Measurements from ENCODE around the gene RFTN1. TPM values are rescaled to one million over a fixed set of nuclear protein-coding genes. Genes with fewer than 3 reads are reported as not detected.
"Not testable (repeated sequence)": the region's sequence is repeated elsewhere in the genome, so short reads cannot be mapped to it uniquely, and the experiment has no call there.

The RFTN1 gene
- total and polyA plus RNA-seq, 7 donors: 9.1 to 33.1 (median 15.9) TPM

DNA sequence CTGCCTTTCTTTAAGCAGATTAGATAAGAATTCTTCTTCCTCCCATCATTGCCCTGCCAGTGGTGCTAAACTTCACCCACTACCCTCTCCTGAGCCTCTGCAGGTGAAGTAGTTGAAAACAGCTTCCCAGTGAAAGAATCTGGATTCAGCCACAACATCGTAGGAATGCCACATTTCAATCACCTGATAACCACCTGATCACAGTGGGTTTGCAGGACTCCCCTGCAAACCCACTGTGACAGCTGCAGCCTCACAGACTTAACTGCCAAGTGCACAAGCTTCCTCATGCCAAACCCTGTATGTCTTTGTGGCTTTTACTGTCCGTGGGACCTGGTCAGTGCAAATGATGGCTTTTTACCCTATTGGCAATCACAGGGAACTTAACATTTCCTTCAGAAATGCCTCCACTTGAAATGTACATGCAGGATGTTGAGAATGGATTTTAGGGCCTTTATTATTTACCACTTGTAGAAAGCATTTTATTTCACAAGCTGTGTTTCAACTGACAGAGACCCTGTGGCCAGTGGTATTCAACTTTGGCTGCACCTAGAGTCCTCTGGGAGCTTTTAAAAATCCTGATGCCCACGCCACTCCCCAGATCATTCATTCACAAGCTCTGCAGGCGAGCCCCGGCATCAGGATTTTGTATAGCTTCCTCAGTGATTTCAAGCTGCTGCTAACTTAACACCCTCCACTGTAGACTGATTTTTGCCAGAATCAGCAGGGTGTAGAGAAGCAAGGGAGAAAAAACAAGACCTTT is 199.4 kb downstream of the RFTN1 start:
- H3K4me3 ChIP-seq: no peak overlapping the region
- DNase-seq (no peak), ATAC-seq (no peak)
- H3K27ac ChIP-seq: peak overlapping the region; percentile 2
- H3K9me3 ChIP-seq: no peaks in the 10 kb centered on the region
- H3K4me1 ChIP-seq: peaks cover 30% of the 10 kb centered on the region
- H3K36me3 ChIP-seq (ENCODE audit: insufficient read depth in 1 of 2, low read depth in 1 of 2): peaks cover 2 to 19% of the 10 kb centered on the region in 2 donors
- intact Hi-C loops (cut with DNase I): no loop called here
- TF ChIP-seq, protein P1, sequence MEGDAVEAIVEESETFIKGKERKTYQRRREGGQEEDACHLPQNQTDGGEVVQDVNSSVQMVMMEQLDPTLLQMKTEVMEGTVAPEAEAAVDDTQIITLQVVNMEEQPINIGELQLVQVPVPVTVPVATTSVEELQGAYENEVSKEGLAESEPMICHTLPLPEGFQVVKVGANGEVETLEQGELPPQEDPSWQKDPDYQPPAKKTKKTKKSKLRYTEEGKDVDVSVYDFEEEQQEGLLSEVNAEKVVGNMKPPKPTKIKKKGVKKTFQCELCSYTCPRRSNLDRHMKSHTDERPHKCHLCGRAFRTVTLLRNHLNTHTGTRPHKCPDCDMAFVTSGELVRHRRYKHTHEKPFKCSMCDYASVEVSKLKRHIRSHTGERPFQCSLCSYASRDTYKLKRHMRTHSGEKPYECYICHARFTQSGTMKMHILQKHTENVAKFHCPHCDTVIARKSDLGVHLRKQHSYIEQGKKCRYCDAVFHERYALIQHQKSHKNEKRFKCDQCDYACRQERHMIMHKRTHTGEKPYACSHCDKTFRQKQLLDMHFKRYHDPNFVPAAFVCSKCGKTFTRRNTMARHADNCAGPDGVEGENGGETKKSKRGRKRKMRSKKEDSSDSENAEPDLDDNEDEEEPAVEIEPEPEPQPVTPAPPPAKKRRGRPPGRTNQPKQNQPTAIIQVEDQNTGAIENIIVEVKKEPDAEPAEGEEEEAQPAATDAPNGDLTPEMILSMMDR (IDR thresholded peaks at IDR 0.05): no peak
- H3K27me3 ChIP-seq (ENCODE audit: insufficient read depth in 3 of 3, low read length in 2 of 3): no peaks in the 10 kb centered on the region
- WGBS, 3 donors: 63 to 74% (median 64%) methylated on average over 5 of the region's 5 CpGs

DNA sequence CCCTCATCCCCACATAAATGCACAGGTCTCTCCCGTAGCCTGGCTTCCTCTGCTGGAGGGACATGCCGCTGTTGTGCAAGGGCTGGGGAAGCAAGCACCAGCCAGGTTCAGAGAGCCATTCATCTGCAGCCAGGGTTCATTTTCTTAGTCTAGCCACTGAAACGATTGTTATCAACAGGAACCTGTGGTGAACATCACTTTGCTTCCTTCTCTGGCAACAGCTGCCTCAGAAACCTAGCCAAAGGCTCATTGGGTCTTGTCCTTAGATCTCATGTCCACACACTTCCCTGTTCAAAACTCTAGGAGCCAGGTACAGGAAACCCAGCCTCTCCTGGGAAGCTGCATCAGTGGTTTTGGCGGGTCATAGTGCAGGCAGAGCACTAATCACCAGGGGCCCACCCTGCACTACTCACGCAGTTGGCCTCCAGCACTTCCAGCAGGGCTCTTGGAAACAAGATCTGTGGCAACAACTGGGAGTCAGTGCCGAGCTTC is 201.5 kb downstream of the RFTN1 start:
- H3K36me3 ChIP-seq (ENCODE audit: insufficient read depth in 1 of 2, low read depth in 1 of 2): peaks cover 2 to 13% of the 10 kb centered on the region in 2 donors
- no peaks in the 10 kb centered on the region for H3K27me3 ChIP-seq (ENCODE audit: insufficient read depth in 3 of 3, low read length in 2 of 3)
- peak overlapping the region; percentile 77 for H3K27ac ChIP-seq
- peak; percentile 87 to 94 (median 94) for ATAC-seq
- DNase-seq: peak; percentile 55 to 79
- no peaks in the 10 kb centered on the region for H3K9me3 ChIP-seq
- TF ChIP-seq, protein P1 (IDR thresholded peaks at IDR 0.05): no peak
- peaks cover 30% of the 10 kb centered on the region for H3K4me1 ChIP-seq
- intact Hi-C loops (cut with DNase I): no loop called here
- no peak overlapping the region for H3K4me3 ChIP-seq
- 12 to 24% (median 17%) methylated on average over 6 of the region's 6 CpGs for WGBS, 3 donors

DNA sequence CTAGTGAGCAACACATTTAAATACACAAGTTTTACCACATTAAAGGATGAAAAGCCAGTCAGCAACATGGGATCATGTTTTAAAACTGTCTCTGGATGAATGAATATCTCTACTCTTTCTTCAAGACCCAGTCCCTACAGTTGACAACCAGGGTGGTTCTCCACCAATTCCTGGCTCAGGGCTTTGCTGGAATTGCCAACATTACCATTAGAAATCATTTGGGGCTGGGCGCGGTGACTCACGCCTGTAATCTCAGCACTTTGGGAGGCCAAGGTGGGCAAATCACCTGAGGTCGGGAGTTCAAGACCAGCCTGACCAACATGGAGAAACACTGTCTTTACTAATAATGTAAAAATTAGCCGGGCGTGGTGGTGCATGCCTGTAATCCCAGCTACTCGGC is 203.0 kb downstream of the RFTN1 start:
- ATAC-seq; H3K9me3 ChIP-seq; H3K27me3 ChIP-seq (ENCODE audit: insufficient read depth in 3 of 3, low read length in 2 of 3); H3K4me3 ChIP-seq; intact Hi-C loops (cut with DNase I); DNase-seq: not testable (repeated sequence)
- WGBS, 3 donors: 86 to 94% (median 91%) methylated on average over 7 of the region's 7 CpGs
- Histone ChIP-seq H3K36me3 (ENCODE audit: insufficient read depth in 1 of 2, low read depth in 1 of 2) (peaks cover 2 to 18% of the 10 kb centered on the region in 2 donors), H3K4me1 (peaks cover 30% of the 10 kb centered on the region), H3K27ac (peak overlapping the region; percentile 50)

DNA sequence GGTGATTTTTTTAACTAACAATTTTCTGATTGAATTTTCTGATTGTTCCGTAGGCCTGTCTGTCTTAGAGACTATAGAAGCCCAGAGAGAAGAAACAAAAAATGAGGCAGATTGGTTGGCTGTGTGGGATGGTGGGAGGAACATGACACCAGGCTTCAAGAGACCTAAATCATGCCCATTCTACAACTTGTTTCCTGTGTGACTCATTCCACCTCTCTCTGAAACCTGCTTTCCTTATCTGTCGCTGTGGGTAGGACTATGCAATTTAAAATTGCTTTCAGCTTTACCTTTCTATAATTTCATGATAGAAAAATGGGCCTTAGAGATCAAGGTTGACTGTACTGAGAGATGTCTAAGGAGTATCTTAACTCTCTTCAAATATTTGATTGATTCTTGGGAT is 203.9 kb downstream of the RFTN1 start:
- 45 to 88% (median 88%) methylated on average over 1 to 2 of the region's 2 CpGs for WGBS, 3 donors
- no peak overlapping the region for H3K4me3 ChIP-seq
- TF ChIP-seq, protein P1 (IDR thresholded peaks at IDR 0.05): no peak
- DNase-seq (no peak), ATAC-seq (peak in 1 of 4 donors; percentile 39)
- intact Hi-C loops (cut with DNase I): no loop called here
- peaks cover 2 to 22% of the 10 kb centered on the region in 2 donors for H3K36me3 ChIP-seq (ENCODE audit: insufficient read depth in 1 of 2, low read depth in 1 of 2)
- H3K27me3 ChIP-seq (ENCODE audit: insufficient read depth in 3 of 3, low read length in 2 of 3): no peaks in the 10 kb centered on the region
- no peaks in the 10 kb centered on the region for H3K9me3 ChIP-seq
- peak overlapping the region; percentile 50 for H3K27ac ChIP-seq
- peaks cover 30% of the 10 kb centered on the region for H3K4me1 ChIP-seq

DNA sequence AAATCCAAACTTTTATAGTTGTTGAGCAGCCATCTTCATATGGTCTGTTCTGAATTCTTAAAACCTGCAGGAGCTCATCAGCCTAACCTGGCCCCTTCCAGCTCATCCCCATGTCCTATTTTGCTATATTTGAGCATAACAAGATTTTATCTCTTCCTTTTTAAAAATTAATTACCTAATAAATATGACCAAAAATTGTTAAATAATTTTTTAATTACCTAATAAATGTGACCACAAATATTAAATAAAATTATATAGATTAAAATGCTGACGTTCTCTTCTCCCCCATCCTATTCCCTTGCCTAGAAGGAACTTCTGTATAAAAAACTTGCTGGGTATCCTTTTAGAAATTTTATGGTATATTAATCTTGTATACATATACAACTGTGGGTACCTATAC is 204.8 kb downstream of the RFTN1 start:
- WGBS, 3 donors: 91 to 100% (median 95%) methylated on average over 1 of the region's 1 CpG
- no peak for ATAC-seq

More for the DNA sequence above, 204.8 kb downstream of the RFTN1 start:
- Histone ChIP-seq H3K36me3 (ENCODE audit: insufficient read depth in 1 of 2, low read depth in 1 of 2) (peaks cover 5 to 27% of the 10 kb centered on the region in 2 donors), H3K4me1 (peaks cover 26% of the 10 kb centered on the region), H3K27ac (no peak overlapping the region), H3K27me3 (ENCODE audit: insufficient read depth in 3 of 3, low read length in 2 of 3) (no peaks in the 10 kb centered on the region), H3K4me3 (no peak overlapping the region), H3K9me3 (no peaks in the 10 kb centered on the region)
- DNase-seq: no peak
- intact Hi-C loops (cut with DNase I): no loop called here
- TF ChIP-seq, protein P1 (IDR thresholded peaks at IDR 0.05): no peak

Data from psoas muscle (tissue), 8 donors.